GM19099 (cell line): ENCODE results near the gene PGF.

Experiments
- POLR2A ChIP-seq: IDR thresholded peaks from 3 replicates; pipeline ENCODE4 v1.6.1; 2011; ENCODE audit warnings: low read depth; ENCODE audit not compliant: insufficient read length; ENCODE audit errors: extremely low read depth

Gene PGF

GRCh38 chr14:74952180-74952665, 3.2 kb downstream of the PGF start:
- no peak for TF ChIP-seq POLR2A

GRCh38 chr14:74951443-74952179, 3.8 kb downstream of the PGF start:
- no peak for TF ChIP-seq POLR2A

GRCh38 chr14:74950795-74951442, 4.5 kb downstream of the PGF start:
- TF ChIP-seq POLR2A = no peak

GRCh38 chr14:74949859-74950573, 5.4 kb downstream of the PGF start:
- TF ChIP-seq POLR2A = no peak

- no peak for TF ChIP-seq POLR2A
Measured at GRCh38 chr14:74949191-74949601, 6.2 kb downstream of the PGF start.

GRCh38 chr14:74948228-74949175, 6.9 kb downstream of the PGF start:
- no peak for TF ChIP-seq POLR2A

- no peak for TF ChIP-seq POLR2A
Measured at GRCh38 chr14:74947353-74948227, 7.8 kb downstream of the PGF start.

- TF ChIP-seq POLR2A = peak; percentile 9
Measured at GRCh38 chr14:74946659-74947281, 8.6 kb downstream of the PGF start.

GRCh38 chr14:74945852-74946658, 9.3 kb downstream of the PGF start:
- no peak for TF ChIP-seq POLR2A

GRCh38 chr14:74945261-74945851, 10.0 kb downstream of the PGF start:
- no peak for TF ChIP-seq POLR2A

- TF ChIP-seq POLR2A = no peak
Measured at GRCh38 chr14:74942608-74943007, 12.8 kb downstream of the PGF start.

GRCh38 chr14:74942181-74942580, 13.2 kb downstream of the PGF start:
- no peak for TF ChIP-seq POLR2A
